Measurements from ENCODE around the gene KLK4. TPM values are rescaled to one million over a fixed set of nuclear protein-coding genes. Genes with fewer than 3 reads are reported as not detected.

Gene KLK4
- total RNA-seq, 1 experiment from 2014 or later: not detected

DNA sequence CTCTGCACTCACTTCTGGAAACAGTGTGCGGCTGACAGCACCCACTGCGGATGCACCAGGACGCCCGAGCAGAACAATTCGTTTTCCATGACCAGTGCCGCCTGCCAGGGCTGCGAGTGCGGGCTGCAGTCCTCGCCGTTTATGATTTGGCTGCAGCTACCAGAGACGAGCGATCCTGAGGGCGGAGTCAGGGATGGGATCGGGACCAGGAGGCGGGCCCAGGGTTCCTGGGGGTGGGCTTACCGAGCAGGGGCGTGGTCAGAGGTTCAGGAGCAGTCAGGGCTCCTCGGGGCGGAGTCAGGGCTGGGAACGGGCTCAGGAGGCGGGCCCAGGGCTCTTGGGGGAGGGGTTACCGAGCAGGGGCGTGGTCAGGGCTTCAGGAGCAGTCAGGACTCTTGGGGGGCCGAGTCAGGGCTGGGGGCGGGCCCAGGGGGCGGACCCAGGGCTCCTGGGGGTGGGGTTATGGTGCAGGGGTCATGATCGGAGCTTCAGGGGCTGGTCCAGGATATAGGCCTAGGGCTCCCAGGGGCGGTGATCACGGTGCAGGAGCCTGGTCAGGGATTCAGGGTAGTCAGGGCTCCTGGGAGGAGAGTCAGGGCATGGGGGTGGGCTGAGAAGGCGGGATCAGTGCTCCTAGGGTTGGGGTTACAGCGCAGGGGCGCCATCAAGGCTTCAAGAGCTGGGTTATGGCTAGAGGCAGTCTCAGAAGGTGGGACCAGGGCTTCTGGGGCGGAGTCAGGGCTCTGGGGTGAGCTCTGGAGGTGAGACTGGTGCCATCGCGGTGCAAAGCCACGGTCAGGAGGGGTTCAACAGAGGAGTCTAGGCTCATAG lies 1.7 kb downstream of the KLK4 start:
- no peak overlapping the region for H3K4me3 Mint-ChIP-seq (ENCODE audit: unreplicated experiment)
- peaks cover 24% of the 10 kb centered on the region for H3K27me3 Mint-ChIP-seq (ENCODE audit: insufficient read depth, unreplicated experiment)
- ChIA-PET POLR2A (interaction anchor here (0.7 kb wide), 1 partner anchor 108 kb away, joined by 3 read pairs; no protein-coding TSS in a partner anchor), CTCF (interaction anchor here (0.5 to 2.4 kb wide), 3 partner anchors 12 to 111 kb away, joined by 3 to 7 read pairs (median 7); no protein-coding TSS in a partner anchor)
- no TSS peak for BruUV-seq (replicated peaks)
- TF ChIP-seq, protein P1, sequence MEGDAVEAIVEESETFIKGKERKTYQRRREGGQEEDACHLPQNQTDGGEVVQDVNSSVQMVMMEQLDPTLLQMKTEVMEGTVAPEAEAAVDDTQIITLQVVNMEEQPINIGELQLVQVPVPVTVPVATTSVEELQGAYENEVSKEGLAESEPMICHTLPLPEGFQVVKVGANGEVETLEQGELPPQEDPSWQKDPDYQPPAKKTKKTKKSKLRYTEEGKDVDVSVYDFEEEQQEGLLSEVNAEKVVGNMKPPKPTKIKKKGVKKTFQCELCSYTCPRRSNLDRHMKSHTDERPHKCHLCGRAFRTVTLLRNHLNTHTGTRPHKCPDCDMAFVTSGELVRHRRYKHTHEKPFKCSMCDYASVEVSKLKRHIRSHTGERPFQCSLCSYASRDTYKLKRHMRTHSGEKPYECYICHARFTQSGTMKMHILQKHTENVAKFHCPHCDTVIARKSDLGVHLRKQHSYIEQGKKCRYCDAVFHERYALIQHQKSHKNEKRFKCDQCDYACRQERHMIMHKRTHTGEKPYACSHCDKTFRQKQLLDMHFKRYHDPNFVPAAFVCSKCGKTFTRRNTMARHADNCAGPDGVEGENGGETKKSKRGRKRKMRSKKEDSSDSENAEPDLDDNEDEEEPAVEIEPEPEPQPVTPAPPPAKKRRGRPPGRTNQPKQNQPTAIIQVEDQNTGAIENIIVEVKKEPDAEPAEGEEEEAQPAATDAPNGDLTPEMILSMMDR (IDR thresholded peaks at IDR 0.05; ENCODE audit: unreplicated experiment): no peak
- peak; percentile 29 for DNase-seq (ENCODE audit: unreplicated experiment)
- H3K9me3 Mint-ChIP-seq (ENCODE audit: unreplicated experiment): no peaks in the 10 kb centered on the region
- H3K27ac Mint-ChIP-seq (ENCODE audit: low read depth, unreplicated experiment): no peak overlapping the region
- no peaks in the 10 kb centered on the region for H3K36me3 Mint-ChIP-seq (ENCODE audit: insufficient read depth, unreplicated experiment)
- H3K4me1 Mint-ChIP-seq (ENCODE audit: insufficient read depth, unreplicated experiment): no peaks in the 10 kb centered on the region
- intact Hi-C loops (cut with micrococcal nuclease): no loop called here

DNA sequence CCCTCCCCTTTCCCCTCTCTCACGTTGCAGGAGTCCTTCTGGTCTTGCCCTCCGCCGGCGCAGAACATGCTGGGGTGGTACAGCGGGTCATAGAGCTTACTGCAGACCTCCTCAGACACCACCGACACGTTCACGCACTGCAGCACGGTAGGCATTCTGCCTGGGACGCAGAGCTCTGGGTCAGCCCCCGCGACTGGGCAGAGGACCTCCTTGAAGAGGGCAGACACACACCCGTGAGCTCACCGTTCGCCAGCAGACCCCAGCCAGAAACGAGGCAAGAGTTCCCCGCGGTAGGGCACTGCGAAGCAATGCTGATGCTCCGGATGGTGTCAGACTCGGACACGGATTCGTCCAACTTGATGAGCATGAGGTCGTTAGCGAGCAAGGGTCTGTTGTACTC lies 2.9 kb downstream of the KLK4 start:
- intact Hi-C loops (cut with micrococcal nuclease): no loop called here
- no peaks in the 10 kb centered on the region for H3K9me3 Mint-ChIP-seq (ENCODE audit: unreplicated experiment)
- no peak for DNase-seq (ENCODE audit: unreplicated experiment)
- H3K27ac Mint-ChIP-seq (ENCODE audit: low read depth, unreplicated experiment): no peak overlapping the region
- no peak overlapping the region for H3K4me3 Mint-ChIP-seq (ENCODE audit: unreplicated experiment)
- no TSS peak for BruUV-seq (replicated peaks)
- H3K27me3 Mint-ChIP-seq (ENCODE audit: insufficient read depth, unreplicated experiment): peaks cover 24% of the 10 kb centered on the region
- ChIA-PET POLR2A (no interaction called here), CTCF (interaction anchor here (0.7 to 2.4 kb wide), 4 partner anchors 13 to 188 kb away, joined by 3 to 7 read pairs (median 3); no protein-coding TSS in a partner anchor)
- H3K4me1 Mint-ChIP-seq (ENCODE audit: insufficient read depth, unreplicated experiment): no peaks in the 10 kb centered on the region
- TF ChIP-seq, protein P1 (IDR thresholded peaks at IDR 0.05; ENCODE audit: unreplicated experiment): no peak
- no peaks in the 10 kb centered on the region for H3K36me3 Mint-ChIP-seq (ENCODE audit: insufficient read depth, unreplicated experiment)

DNA sequence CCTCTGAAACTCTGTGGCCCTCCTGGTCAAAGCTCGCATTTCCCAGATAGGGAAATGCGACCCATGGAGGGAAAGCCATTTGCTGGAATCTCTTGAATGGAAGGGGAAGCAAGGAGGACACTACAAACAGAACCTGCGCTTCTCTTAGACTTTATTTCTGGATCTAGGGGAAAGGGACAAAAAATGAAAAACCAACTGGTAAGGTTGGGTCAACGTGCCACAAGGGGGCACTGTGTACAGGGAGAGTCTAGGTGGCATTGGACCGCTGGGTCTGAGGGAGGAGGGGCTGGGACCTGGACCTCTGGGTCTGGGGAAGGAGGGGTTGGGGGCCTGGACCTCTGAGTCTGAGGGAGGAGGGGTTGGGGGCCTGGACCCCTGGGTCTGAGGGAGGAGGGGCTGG lies 5.0 kb downstream of the KLK4 start:
- TF ChIP-seq, protein P1 (IDR thresholded peaks at IDR 0.05; ENCODE audit: unreplicated experiment): peak; percentile 35
- Mint-ChIP-seq H3K4me1 (ENCODE audit: insufficient read depth, unreplicated experiment) (no peaks in the 10 kb centered on the region), H3K9me3 (ENCODE audit: unreplicated experiment) (no peaks in the 10 kb centered on the region), H3K36me3 (ENCODE audit: insufficient read depth, unreplicated experiment) (no peaks in the 10 kb centered on the region), H3K27me3 (ENCODE audit: insufficient read depth, unreplicated experiment) (peaks cover 24% of the 10 kb centered on the region), H3K27ac (ENCODE audit: low read depth, unreplicated experiment) (no peak overlapping the region), H3K4me3 (ENCODE audit: unreplicated experiment) (no peak overlapping the region)
- intact Hi-C loops (cut with micrococcal nuclease): loop anchor here (1.0 kb wide), 1 partner anchor 16 kb away; no protein-coding TSS in a partner anchor
- ChIA-PET CTCF (interaction anchor here (0.6 to 1.9 kb wide), 6 partner anchors 15 to 1757 kb away, joined by 3 to 20 read pairs (median 4); no protein-coding TSS in a partner anchor), POLR2A (no interaction called here)
- BruUV-seq (replicated peaks): no TSS peak
- DNase-seq (ENCODE audit: unreplicated experiment): peak; percentile 44

DNA sequence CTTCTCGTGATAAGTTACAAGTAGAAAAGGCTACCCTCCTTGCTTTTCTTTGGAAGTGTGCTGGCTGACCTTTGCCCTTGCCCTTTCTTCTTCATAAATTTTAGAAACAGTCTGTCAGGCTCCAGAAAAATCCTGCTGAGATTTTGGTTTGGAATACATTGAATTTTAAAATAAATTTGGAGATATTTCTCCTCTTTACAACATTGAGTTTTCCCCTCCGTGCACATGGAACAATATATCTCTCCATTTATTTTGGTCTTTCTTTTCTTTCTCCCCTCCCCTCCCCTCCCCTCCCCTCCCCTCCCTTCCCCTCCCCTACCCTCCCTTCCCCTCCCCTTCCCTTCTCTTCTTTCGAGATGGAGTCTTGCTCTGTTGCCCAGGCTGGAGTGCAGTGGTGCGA lies 8.6 kb downstream of the KLK4 start:
- Mint-ChIP-seq H3K27me3 (ENCODE audit: insufficient read depth, unreplicated experiment) (peaks cover 14% of the 10 kb centered on the region), H3K36me3 (ENCODE audit: insufficient read depth, unreplicated experiment) (no peaks in the 10 kb centered on the region), H3K27ac (ENCODE audit: low read depth, unreplicated experiment) (no peak overlapping the region), H3K9me3 (ENCODE audit: unreplicated experiment) (peaks cover 4% of the 10 kb centered on the region), H3K4me1 (ENCODE audit: insufficient read depth, unreplicated experiment) (peaks cover 4% of the 10 kb centered on the region), H3K4me3 (ENCODE audit: unreplicated experiment) (no peak overlapping the region)
- no TSS peak for BruUV-seq (replicated peaks)
- CTCF ChIA-PET: no interaction called here
- TF ChIP-seq, protein P1 (IDR thresholded peaks at IDR 0.05; ENCODE audit: unreplicated experiment): no peak
- intact Hi-C loops (cut with micrococcal nuclease): no loop called here
- POLR2A ChIA-PET: no interaction called here
- DNase-seq (ENCODE audit: unreplicated experiment): no peak

Measured in MCF 10A (cell line).